ENCODE data around the gene SIX5.
A peak's percentile ranks its signal among the peaks of the same experiment; 100 is the strongest.

Gene SIX5

DNA sequence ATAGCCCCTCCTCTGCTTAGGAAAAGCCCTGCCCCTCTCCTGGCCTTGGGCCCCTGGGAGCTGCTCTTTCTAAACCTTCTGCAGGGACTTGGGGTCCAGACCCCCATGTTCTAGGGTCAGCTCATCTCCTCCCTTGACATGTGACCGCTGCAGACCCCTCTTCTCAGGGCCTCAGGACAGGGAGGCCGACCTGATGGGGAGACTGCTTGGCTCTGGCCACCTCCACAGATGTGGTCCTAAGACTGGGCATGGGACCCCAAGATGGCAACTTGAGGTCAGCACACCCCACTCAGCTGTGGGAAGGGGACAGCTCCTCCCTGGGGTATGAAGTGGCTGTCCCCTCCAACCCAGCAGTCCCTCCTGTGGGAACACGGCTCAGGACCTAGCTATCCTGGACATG lies 3.9 kb upstream of the SIX5 start:
- no peak for DNase-seq

DNA sequence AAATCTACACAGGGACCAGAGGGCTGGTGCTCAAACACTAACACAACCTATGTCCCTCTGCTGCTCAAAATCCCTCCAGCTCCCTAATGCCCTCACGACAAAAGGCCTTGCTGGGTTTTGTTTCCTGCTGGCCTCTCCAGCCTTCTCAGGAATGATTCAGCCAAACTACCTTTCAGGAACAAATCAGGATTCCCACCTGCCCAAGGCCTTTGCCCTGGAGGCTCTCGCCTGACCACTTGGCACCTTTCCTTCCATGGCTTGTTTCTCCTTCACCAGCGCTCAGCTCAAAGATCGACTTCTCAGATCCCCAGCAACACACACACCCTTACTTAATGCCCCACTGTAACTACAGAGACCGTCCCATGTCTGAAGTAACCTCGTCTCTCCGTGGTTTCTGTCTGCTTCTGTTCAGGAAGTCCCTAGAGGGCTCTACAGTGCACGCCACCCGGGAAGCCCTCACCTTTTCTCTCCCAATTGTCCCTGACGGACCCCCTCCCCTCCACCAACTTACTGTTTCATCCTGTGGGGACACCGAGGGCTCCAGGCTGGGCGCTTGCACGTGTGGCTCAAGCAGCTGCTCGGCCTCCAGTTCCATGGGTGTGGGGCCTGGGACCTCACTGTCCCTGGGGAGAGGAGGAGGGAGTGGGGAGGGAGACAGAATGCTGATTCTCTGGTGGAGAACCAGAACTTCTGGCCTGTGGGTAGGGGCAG lies 3.2 kb upstream of the SIX5 start:
- DNase-seq = no peak

DNA sequence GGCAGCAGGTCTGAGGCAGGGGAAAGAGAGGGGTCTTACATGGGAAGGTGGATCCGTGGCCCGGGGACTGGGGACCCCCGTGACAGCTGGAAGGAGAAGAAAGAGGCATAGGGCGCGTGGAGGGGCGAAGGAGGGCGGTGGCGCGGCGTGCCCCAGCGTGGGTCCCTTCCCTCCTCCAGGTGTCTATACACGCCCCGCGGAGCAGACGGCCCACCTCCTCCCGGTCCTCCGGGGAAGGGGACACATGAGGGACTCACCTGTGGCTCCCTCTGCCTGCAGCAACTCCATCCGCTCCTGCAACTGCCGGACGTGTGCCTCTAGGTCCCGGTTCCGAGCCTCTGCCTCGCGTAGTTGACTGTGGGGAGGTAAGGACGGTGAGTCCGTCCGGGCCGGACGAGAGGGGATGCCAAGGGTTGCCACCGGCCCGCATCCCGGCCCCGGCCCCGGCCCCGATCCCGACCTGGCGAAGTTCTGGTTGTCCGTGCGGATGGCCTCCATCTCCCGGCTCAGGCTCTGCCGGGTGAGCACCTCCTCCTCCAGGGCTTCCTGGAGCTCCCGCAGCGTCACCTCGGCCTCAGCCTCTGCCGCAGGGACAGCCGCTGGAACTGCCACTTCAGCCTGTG lies 2.4 kb upstream of the SIX5 start:
- no peak for DNase-seq

DNA sequence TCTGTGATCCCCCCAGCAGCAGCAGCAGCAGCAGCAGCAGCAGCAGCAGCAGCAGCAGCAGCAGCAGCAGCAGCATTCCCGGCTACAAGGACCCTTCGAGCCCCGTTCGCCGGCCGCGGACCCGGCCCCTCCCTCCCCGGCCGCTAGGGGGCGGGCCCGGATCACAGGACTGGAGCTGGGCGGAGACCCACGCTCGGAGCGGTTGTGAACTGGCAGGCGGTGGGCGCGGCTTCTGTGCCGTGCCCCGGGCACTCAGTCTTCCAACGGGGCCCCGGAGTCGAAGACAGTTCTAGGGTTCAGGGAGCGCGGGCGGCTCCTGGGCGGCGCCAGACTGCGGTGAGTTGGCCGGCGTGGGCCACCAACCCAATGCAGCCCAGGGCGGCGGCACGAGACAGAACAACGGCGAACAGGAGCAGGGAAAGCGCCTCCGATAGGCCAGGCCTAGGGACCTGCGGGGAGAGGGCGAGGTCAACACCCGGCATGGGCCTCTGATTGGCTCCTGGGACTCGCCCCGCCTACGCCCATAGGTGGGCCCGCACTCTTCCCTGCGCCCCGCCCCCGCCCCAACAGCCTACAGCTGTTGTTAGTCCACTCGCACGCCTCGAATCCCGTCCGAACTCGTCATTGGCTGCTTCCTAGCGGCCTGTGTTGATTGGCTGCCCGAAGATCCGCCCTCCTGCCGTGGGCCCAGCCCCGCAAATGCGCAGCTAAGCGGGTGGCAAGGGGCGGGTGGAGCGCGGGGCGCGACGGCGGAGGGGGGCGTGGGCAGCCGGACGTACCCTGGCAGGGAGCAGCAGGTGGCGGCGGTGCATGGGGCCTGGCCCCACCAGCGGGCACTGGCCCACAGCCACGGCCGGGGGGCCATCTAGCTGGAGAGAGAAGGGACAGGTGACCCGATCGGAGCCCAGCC lies 1.4 kb upstream of the SIX5 start:
- peak; percentile 98 for DNase-seq

DNA sequence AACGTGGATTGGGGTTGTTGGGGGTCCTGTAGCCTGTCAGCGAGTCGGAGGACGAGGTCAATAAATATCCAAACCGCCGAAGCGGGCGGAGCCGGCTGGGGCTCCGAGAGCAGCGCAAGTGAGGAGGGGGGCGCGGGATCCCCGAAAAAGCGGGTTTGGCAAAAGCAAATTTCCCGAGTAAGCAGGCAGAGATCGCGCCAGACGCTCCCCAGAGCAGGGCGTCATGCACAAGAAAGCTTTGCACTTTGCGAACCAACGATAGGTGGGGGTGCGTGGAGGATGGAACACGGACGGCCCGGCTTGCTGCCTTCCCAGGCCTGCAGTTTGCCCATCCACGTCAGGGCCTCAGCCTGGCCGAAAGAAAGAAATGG lies 754 bp upstream of the SIX5 start:
- no peak for DNase-seq

DNA sequence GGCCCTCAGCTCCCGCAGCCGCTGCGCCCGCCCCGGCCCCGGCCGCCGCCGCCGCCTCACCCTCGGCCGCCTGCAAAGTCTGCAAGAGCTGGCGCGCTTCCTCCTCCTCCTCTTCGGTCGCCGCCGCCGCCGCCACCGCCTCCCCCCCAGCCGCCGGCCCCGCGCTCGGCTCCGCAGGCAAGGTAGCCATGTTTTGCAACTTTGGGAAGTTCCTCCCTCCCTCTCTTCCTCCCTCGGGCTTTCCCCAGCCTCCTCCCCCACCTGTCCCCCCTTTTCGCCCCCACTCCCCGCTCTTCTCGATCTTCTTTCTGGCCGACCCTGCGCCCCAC lies 433 bp downstream of the SIX5 start:
- DNase-seq = no peak

DNA sequence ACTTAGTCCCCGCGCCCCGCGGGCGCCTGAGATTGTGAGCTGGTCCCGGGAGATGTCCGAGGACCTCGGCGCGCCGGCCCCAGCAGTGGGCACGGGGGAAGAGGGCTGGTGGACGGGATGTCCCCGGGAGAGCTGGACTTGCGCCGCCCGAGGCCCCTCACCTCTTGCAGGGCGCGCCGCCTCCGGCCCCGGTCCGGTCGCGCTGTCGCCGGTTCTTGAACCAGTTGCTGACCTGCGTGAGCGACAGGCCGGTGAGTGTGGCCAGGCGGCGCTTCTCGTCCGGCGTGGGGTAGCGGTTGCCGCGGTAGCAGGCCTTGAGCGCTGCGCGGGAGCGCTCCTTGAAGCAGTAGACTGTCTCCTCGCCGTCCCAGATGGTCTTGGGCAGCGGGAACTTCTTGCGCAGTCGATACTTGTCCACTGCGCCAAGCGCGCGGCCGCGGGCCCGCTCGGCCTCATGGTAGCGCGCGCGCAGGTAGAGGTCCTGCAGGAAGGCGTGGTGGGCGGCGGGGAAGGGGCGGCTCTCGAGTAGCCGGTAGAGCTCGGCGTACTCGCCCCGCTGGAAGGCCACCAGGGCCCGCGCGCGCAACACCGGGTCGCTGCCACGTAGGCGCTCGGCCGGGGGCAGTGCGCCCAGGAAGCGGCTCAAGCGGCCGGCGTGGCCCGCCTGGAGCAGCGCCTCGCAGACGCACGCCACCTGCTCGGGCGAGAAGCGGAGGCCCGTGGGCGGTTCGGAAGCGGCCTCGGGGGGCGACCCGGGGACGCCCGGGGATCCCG lies 984 bp downstream of the SIX5 start:
- no peak for DNase-seq

DNA sequence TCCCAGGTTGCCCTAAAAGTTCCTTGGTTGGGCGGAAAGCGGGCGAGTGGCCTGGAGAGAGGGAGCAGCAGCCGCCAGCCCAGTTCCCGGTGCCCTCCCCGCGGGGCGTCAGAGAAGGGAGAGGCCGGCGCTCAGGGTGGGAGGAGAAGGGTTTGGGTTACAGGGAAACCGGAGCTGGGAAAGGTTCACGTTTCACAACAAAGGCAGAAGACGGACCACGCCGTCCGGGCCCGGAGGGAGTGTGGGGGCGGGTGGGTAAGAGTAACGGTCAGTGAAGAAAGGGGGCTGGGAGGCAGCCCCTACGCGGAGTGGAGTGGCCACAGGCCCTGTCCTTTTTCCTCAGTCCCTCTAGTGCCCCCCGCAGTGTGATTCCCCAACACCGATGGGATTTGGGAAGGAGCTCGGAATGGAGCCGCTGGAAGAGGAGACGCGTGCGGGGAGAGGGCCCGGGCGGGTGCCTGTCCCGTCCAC lies 1.6 kb downstream of the SIX5 start:
- no peak for DNase-seq

DNA sequence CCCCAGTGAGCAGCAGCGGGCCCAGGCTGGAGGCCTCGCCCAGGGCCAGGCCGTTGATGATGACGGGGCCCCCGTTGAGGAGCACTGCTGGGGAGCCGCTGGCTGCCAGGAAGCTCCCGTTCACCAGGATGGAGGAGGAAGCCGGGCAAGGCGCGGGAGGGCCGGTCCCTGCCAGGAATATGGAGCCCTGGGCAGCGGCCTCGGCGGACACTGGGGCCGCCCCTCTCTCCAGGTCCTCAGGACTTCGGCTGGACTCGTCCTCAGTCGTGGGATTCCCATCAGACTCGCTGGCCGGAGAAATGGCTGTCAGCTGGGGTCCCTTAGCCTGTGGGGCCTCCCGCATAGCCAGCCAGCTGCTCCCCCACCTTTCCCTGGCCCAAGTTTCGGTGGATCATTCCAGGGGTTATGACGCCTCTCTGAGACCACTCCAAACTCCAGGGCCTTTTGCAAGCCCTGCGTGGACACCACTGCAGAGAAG lies 2.1 kb downstream of the SIX5 start:
- no peak for DNase-seq

DNA sequence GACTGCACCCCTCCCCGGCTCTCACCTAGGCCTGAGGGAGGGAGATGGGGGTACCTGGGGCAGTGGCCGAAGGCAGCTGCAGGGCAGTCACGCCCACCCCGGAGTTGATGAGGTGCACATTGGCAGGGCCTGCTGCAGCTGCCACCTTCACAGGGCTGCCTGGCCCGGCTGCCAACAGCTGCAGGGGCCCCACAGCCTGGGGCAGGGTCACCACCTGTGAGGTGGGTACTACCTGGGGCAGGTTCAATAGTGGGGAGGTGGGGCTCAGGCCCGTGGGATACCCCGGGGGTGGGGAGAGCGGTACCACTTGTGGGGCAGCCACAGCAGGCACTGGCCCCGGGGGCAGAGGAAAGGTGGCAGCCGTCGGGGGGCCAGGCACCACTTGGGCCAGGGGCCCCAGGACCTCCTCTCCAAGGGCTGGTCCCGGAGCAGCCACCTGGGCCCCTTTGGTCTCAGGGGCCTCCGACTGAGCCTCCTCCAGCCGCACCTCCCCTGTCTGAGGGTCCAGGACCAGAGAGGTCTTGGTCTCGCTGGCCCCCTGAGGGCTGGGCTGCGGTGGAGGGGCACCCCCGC lies 2.7 kb downstream of the SIX5 start:
- no peak for DNase-seq

DNA sequence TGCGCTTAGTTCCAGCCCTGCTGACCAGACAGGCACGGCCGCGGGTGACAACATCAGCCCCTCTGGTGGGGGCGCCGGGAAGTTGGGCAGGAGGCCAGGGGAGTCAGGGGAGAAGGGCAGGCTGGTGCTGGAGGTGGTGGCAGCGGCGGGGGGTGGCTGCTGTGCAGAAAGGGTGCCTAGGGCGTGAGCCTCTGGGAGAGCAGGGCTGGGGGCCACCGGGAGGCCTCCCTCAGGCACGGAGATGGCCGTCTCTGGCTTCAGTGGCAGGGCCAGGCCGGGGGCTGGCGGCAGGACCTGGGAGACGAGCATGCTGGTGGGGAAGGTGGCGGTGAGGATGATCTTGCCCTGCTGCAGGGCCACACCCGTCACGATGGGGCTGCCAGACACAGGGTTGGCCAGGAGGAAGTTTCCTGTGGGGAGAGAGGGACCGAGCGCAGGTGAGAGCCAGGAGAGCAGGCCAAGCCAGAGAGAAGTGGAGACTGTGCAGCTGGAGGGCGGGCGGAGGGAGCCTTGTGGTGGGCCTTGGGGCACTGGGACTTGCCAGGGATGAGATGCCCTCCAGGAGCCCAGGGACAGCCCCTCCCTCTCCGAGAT lies 3.3 kb downstream of the SIX5 start:
- no peak for DNase-seq

DNA sequence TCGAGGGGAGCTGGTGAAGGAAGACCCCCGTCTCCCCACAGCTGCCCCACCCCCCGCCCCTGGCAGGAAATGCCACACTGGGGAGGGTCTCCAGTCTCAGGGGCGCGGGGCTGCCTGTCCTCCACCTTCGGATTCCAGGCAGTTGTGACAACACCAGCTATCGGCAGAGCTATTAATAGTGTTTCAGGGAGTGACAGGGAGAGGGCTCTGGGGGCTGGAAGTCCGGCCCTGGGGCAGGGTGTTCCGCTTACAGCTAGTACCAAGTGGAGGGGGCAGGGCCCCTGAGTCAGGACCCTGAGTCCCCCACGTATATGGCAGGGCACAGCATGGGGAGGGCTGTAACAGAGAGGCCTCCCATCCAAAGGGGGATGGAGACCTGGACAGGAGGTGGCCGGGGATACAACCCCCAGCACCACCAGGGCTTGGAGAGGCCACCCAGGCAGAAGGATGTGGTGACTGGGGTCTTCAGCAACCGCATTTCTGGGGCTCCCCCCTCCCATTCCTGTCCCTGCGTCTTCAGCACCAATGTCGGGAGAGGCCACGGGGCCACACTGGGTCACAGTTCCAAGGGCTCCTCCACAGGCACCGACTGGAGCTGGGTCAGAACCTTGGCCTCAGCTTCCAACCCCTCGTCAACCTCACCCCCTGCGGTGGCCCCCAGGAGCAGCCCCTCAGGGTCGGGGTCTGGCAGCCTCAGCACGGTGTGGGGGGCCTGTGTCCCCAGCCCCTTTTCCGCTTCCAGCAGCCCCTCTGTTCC lies 3.9 kb downstream of the SIX5 start:
- no peak for DNase-seq

DNA sequence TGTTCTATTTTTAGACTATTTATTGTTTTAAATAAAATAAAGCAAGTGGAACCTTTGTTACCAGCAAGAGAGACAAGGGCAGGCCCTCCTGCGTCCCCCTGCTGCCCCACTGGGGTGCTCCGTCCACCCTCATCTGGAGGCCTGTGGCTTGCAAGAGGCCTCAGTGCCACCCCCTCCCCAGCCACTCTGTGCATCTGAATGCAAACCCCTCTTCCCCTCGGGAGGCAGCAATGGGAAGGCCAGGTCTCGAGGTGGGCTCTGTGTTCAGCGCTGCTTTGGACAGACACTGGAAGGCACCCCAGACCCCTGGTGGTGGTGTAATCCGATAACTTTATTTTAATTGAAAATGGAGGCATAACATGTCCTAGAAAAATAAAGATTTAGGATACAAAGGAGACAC lies 4.6 kb downstream of the SIX5 start:
- DNase-seq = no peak

DNA sequence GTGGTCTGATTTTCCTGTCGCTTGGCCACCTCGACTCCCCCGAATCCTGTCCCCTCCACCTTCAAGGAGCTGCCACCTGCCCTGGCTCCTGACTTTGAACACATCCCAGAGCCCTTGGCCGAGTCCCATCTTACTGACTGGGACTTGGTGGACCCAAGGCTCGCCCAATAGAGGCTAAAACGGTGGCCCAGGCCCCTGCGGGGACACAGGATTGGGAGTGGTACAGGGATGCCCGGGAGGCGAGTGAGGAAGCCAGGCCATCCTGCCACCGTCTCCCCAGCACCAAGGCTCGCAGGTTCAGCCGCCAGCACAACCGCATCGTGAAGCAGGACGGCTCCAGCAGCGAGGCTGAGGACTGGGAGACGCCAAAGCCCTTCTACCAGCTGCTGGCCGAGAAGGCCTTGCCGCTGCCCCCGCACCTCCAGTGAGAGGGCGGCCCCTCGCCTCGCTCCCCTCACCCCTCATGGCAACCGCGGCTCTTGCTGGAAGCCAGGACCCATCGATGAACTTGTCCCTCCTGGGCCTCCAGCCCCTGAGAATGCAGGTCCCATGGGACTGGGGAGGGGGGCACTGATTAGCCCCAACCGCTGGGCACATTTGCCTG lies 5.3 kb downstream of the SIX5 start:
- no peak for DNase-seq

DNA sequence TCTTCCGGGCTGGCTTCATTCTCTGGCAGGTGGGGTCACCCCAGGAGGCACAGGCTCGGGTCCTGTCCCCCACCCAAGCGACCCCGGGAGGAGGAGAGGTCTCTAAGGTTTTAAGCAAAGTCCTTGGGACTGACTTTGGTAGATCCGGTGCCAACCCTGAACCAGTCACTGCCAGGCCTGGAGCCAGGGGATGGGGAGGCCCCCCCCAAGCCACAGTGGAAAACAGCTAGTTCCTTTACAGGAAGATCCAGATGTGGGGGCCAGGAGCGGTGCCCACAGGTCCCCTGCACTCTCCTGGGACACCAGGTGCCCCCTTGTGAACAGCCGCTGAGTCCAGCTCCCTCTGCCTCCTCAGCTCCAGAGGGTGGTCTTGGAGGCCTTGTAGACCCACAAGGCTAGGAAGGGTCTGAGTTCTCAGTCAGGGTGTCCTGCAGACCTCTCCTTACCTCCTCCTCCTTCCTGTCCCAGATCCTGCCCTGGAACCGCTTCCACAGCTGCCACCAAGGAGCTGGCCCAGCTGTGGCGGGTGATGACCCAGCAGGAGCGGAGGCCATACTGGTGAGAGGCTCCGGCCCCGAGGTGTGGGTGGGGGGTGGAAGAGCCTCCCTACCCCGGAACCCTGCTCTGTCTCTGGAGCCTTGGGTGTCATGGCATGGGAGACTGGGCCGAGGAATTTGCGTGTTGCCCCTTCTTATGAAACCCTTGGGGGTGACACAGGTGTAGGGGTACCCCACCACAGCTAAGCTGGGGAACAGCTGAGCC lies 6.0 kb downstream of the SIX5 start:
- no peak for DNase-seq

DNA sequence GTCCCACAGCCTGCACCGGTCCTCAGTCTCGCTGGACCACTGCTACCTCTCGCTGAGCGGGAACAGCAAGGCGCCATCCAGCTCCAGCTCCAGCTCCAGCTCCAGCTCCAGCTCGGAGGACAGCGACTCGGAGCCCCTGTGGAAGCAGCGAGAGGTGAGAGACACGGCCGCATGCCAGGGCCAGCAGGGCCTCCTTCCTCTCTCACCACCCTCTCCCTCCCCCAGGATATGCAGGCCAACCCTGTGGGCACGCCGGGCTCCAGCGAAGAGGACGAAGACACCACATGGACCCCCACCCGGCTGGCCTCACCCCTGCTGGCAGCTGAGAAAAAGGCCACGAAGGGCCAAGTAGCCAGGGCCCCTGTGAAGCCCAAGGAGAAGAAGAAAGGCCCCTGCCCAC lies 7.3 kb downstream of the SIX5 start:
- no peak for DNase-seq

DNA sequence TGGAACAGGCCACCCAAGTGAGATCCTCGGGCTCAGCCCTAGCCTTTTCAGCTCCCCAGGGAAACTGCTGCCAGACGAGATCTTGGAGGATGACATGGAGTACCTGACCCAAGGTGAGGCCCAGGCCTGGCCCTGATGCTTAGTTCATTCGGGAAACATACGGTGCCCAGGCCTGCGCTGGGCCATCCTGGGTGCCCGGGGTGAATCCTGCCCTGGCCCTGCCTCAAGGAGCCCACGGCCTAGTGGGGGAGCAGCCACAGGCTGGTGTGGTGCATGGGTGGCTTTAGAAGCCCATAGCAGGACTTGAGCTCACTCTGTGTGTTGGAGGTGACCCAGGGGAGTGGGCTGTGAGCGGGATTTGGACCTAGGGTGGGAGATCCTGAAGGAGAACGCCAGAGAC lies 10.1 kb downstream of the SIX5 start:
- DNase-seq = no peak

DNA sequence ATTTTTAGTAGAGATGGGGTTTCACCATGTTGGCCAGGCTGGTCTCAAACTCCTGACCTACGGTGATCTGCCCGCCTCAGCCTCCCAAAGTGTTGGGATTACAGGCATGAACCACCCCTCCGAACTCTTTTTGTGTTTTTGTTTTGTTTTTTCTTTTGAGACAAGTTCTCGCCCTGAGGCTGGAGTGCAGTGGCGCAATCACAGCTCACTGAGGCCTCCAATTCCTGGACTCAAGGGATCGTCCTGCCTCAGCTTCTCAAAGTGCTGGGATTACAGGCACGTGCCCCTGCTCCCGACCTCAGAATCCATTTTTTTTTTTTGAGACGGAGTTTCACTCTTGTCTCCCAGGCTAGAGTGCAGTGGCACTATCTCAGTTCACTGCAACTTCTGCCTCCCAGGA lies 11.4 kb downstream of the SIX5 start:
- no peak for DNase-seq

DNA sequence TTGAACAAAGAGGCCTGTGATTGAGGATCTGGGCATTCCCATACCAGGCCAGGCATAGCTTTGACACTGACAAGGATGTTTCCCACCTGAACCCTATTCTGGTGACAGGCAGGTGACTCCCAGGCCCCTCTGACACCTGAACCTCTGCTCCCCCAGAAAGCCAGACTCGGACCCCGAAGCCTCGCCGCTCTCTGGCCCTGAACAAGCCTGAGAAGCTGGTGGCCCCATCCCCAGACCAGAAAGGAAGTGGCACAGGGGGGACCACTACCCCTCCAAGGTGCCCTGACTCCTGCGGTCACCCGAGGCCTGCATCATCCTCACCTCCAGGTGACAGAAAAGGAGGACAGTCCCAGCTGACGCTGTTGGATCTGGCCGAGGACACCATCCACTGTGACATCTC lies 14.7 kb downstream of the SIX5 start:
- DNase-seq = no peak

DNA sequence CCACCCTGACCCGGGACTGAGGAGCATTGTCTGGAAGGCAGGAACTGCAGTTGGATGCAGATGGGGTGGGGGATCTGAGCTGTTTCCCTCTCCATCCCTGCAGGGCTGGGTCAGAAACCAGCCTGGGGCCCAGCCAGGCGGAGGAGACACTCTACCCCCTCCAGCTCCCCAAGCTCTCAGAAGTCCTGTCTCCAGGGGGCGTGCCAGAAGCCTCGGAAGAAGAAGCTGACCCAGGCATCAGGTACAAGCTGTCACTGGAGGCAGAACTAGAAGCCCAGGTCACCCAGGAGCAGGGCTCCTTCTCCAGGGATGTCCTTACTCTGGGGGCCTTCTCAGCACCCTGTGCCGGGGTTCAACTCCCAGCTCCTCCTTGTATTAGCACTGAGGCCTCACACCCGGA lies 15.5 kb downstream of the SIX5 start:
- no peak for DNase-seq
